GM21576 (cell line): ENCODE measurements around the gene ANTXRL.
"Not testable (repeated sequence)": the region's sequence is repeated elsewhere in the genome, so short reads cannot be mapped to it uniquely, and the experiment has no call there.

ENCODE experiments used
- ATAC-seq: cut with Tn5 transposase; IDR thresholded peaks from one replicate; pipeline ENCODE4 v1.9.1; 2021; ENCODE audit warnings: mild to moderate bottlenecking, moderate library complexity; ENCODE audit not compliant: unreplicated experiment

The ANTXRL gene

GRCh38 chr10:46272863-46273415 lies 13.9 kb upstream of the ANTXRL start:
- ATAC-seq = no peak

GRCh38 chr10:46273506-46274477 lies 13.0 kb upstream of the ANTXRL start:
- ATAC-seq = no peak

GRCh38 chr10:46277840-46278239 lies 9.0 kb upstream of the ANTXRL start:
- ATAC-seq = no peak

GRCh38 chr10:46282421-46282831 lies 4.4 kb upstream of the ANTXRL start:
- ATAC-seq = not testable (repeated sequence)

- no peak for ATAC-seq
These were observed 3.8 kb upstream of the ANTXRL start for GRCh38 chr10:46282842-46283574.

GRCh38 chr10:46283580-46284285 lies 3.1 kb upstream of the ANTXRL start:
- no peak for ATAC-seq

- ATAC-seq = peak; percentile 95
These were observed 2.2 kb upstream of the ANTXRL start for GRCh38 chr10:46284286-46285229.

GRCh38 chr10:46285300-46285699 lies 1.5 kb upstream of the ANTXRL start:
- ATAC-seq = no peak

GRCh38 chr10:46285966-46286620 lies 704 bp upstream of the ANTXRL start:
- no peak for ATAC-seq

- no peak for ATAC-seq
These were observed 1.2 kb downstream of the ANTXRL start for GRCh38 chr10:46287846-46288477.

GRCh38 chr10:46288601-46289206 lies 1.9 kb downstream of the ANTXRL start:
- ATAC-seq = no peak

GRCh38 chr10:46289209-46289810 lies 2.5 kb downstream of the ANTXRL start:
- ATAC-seq = no peak

GRCh38 chr10:46290101-46290886 lies 3.5 kb downstream of the ANTXRL start:
- ATAC-seq = no peak

GRCh38 chr10:46291817-46292572 lies 5.2 kb downstream of the ANTXRL start:
- no peak for ATAC-seq

GRCh38 chr10:46292573-46293023 lies 5.8 kb downstream of the ANTXRL start:
- no peak for ATAC-seq

GRCh38 chr10:46293228-46293627 lies 6.4 kb downstream of the ANTXRL start:
- no peak for ATAC-seq
